Lower leg skin (tissue), 3 donors: ENCODE data around the gene ASPA.

ENCODE experiments used
- CTCF ChIP-seq, 3 donors: fragments of 450-650 bp; IDR thresholded peaks; one replicate each; pipeline ENCODE4 v1.5.1; 2016; ENCODE audit warnings: antibody characterized with exemption in 3 of 3, mild to moderate bottlenecking in 3 of 3, moderate library complexity in 2 of 3
- POLR2A ChIP-seq, 2 donors: fragments of 450-650 bp; IDR thresholded peaks; one replicate each; pipeline ENCODE4 v1.6.1; 2016 to 2017; ENCODE audit warnings: antibody characterized with exemption in 2 of 2, mild to moderate bottlenecking in 1 of 2, moderate library complexity in 1 of 2

DNA sequence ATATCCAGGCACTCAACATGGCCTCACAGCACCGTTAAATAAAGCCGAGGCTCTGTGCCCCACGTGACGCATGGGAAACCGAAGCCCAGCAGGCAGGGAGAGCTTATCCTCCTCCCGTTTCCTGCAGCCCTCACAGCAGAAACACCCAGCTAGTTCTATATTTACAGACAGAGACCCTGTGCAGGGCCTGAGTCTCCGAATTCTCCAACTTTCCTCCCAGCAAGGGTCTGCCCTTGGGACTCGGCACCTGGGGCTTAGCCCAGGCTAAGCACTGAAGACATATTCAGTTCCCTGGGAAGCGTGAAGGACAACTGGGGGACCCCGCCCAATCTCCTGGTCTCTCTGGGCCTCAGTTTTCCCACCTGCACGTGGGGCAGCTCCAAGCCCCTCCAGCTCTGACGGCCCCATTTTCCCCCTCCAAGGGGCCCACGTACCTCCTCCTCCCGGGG, 52.6 kb downstream of the ASPA start:
- TF ChIP-seq POLR2A (IDR thresholded peaks at IDR 0.05) (no peak), CTCF (IDR thresholded peaks at IDR 0.05) (no peak)
